KBM-7 (cell line): ENCODE data around the gene ITGB8.

Source experiments
- DNase-seq: peaks from one replicate; pipeline ENCODE4 v3.0.0-alpha.2; 2015
- in situ Hi-C: fragments of 300-500 bp; cut with MboI; formaldehyde crosslinking; loops from 2 replicates; pipeline ENCODE4 v1.14.3; 2020; ENCODE audit warnings: low sequenced_read_pairs, low pct_unique_long_range_greater_than_20kb, mixed read lengths

The ITGB8 gene

GRCh38 chr7:20441991-20442441 is 111.3 kb downstream of the ITGB8 start:
- no peak for DNase-seq
- in situ Hi-C loops = no loop called here

GRCh38 chr7:20442951-20443350 is 112.3 kb downstream of the ITGB8 start:
- no peak for DNase-seq
- in situ Hi-C loops = no loop called here

GRCh38 chr7:20444030-20444800 is 113.5 kb downstream of the ITGB8 start:
- no peak for DNase-seq
- in situ Hi-C loops = no loop called here

- in situ Hi-C loops = no loop called here
These were observed 116.4 kb downstream of the ITGB8 start for GRCh38 chr7:20447021-20447650.

GRCh38 chr7:20449176-20449575 is 118.5 kb downstream of the ITGB8 start:
- no peak for DNase-seq

More at GRCh38 chr7:20447021-20447650, 116.4 kb downstream of the ITGB8 start:
- no peak for DNase-seq

GRCh38 chr7:20450536-20450935 is 119.8 kb downstream of the ITGB8 start:
- DNase-seq = no peak
- in situ Hi-C loops = no loop called here

More at GRCh38 chr7:20449176-20449575, 118.5 kb downstream of the ITGB8 start:
- in situ Hi-C loops = no loop called here

- in situ Hi-C loops = no loop called here
- DNase-seq = no peak
These were observed 123.5 kb downstream of the ITGB8 start for GRCh38 chr7:20454202-20454601.

- in situ Hi-C loops = no loop called here
These were observed 126.0 kb downstream of the ITGB8 start for GRCh38 chr7:20456701-20457100.

GRCh38 chr7:20458521-20458920 is 127.8 kb downstream of the ITGB8 start:
- no peak for DNase-seq
- in situ Hi-C loops = no loop called here

More at GRCh38 chr7:20456701-20457100, 126.0 kb downstream of the ITGB8 start:
- no peak for DNase-seq

GRCh38 chr7:20459419-20459818 is 128.7 kb downstream of the ITGB8 start:
- DNase-seq = no peak
- in situ Hi-C loops = no loop called here

GRCh38 chr7:20464891-20465290 is 134.2 kb downstream of the ITGB8 start:
- in situ Hi-C loops = no loop called here
- DNase-seq = no peak
